Uterus (tissue), 4 donors: Measurements from ENCODE around the gene TUBB1. TPM values are rescaled to one million over a fixed set of nuclear protein-coding genes. Genes with fewer than 3 reads are reported as not detected.

Source experiments
- DNase-seq, 2 donors: peaks; one replicate each; pipeline ENCODE4 v3.0.0-alpha.2; 2019 to 2020
- H3K27ac ChIP-seq, 2 donors: fragments of 200-600 bp; sonication (generic); 1 replicate in 1 of 2; 2 replicates in 1 of 2; pipeline ENCODE4 v1.5.1; 2016 to 2018
- H3K27me3 ChIP-seq, 2 donors: fragments of 200-600 bp; sonication (generic); one replicate each; pipeline ENCODE4 v1.5.1; 2018 to 2019; ENCODE audit warnings: control low read depth in 1 of 2
- H3K36me3 ChIP-seq, 2 donors: fragments of 200-600 bp; sonication (generic); one replicate each; pipeline ENCODE4 v1.5.1; 2019; ENCODE audit warnings: control low read depth in 1 of 2
- H3K4me1 ChIP-seq, 2 donors: fragments of 200-600 bp; sonication (generic); one replicate each; pipeline ENCODE4 v1.5.1; 2018 to 2019; ENCODE audit warnings: control low read depth in 1 of 2
- H3K4me3 ChIP-seq, 2 donors: fragments of 200-600 bp; sonication (generic); 1 replicate in 1 of 2; 2 replicates in 1 of 2; pipeline ENCODE4 v1.5.1; 2018 to 2019; ENCODE audit warnings: mild to moderate bottlenecking in 1 of 2
- H3K9me3 ChIP-seq, 2 donors: fragments of 200-600 bp; sonication (generic); one replicate each; pipeline ENCODE4 v1.5.1; 2019; ENCODE audit warnings: control low read depth in 1 of 2
- CTCF ChIP-seq, 4 experiments: fragments of 200-600 bp in 2 of 4; fragments of 450-650 bp in 2 of 4; sonication (generic) in 2 of 4; IDR thresholded peaks; one replicate each; pipeline ENCODE4 v1.5.1; 2016 to 2019; ENCODE audit warnings: antibody characterized with exemption in 4 of 4, mild to moderate bottlenecking in 2 of 4, moderate library complexity in 1 of 4
- POLR2A ChIP-seq, 2 donors: fragments of 450-650 bp; IDR thresholded peaks; one replicate each; pipeline ENCODE4 v1.6.1; 2016; ENCODE audit warnings: antibody characterized with exemption in 2 of 2, mild to moderate bottlenecking in 1 of 2, moderate library complexity in 1 of 2
- intact Hi-C: fragments of 100-400 bp; cut with DNase I; formaldehyde crosslinking; loops from one replicate; pipeline ENCODE4 v1.15.1; 2023; ENCODE audit warnings: low total_unique reads
- total RNA-seq, 4 donors: library from RNA; depleted of rRNA in 3 of 4; stranded (reverse); fragments of >200 nt in 3 of 4; gene quantifications; one replicate each; pipeline versions ENCODE4 v1.1.0 to v1.2.4, GENCODE V29; 2014 to 2023
- donor health status: DM: yes; HTN: yes; CAD: no.

The TUBB1 gene
- total RNA-seq, 4 donors from 2014 or later = 0.26 to 0.48 TPM; not detected in 2

- no peak for DNase-seq
- intact Hi-C loops = no loop called here
These were observed 25.1 kb downstream of the TUBB1 start for GRCh38 chr20:59044295-59044694.

GRCh38 chr20:59044796-59045195 is 25.6 kb downstream of the TUBB1 start:
- no peaks in the 10 kb centered on the region for H3K9me3 ChIP-seq
- no peaks in the 10 kb centered on the region for H3K27me3 ChIP-seq
- no peaks in the 10 kb centered on the region for H3K36me3 ChIP-seq
- intact Hi-C loops = no loop called here
- H3K4me1 ChIP-seq = no peaks in the 10 kb centered on the region
- TF ChIP-seq POLR2A (IDR thresholded peaks at IDR 0.05) (no peak), CTCF (IDR thresholded peaks at IDR 0.05) (no peak)
- DNase-seq = no peak
- H3K27ac ChIP-seq = no peak overlapping the region
- H3K4me3 ChIP-seq = no peak overlapping the region

More at GRCh38 chr20:59044295-59044694, 25.1 kb downstream of the TUBB1 start:
- no peak overlapping the region for H3K27ac ChIP-seq
- TF ChIP-seq CTCF (IDR thresholded peaks at IDR 0.05) = no peak
- no peak for TF ChIP-seq POLR2A (IDR thresholded peaks at IDR 0.05)
- no peaks in the 10 kb centered on the region for H3K36me3 ChIP-seq
- no peaks in the 10 kb centered on the region for H3K9me3 ChIP-seq
- no peaks in the 10 kb centered on the region for H3K4me1 ChIP-seq
- H3K4me3 ChIP-seq = no peak overlapping the region
- no peaks in the 10 kb centered on the region for H3K27me3 ChIP-seq

GRCh38 chr20:59046862-59047261 is 27.6 kb downstream of the TUBB1 start:
- Histone ChIP-seq H3K9me3 (no peaks in the 10 kb centered on the region), H3K36me3 (no peaks in the 10 kb centered on the region), H3K27me3 (no peaks in the 10 kb centered on the region), H3K4me1 (no peaks in the 10 kb centered on the region), H3K4me3 (no peak overlapping the region), H3K27ac (no peak overlapping the region)
- intact Hi-C loops = no loop called here
- DNase-seq = no peak
- TF ChIP-seq POLR2A (IDR thresholded peaks at IDR 0.05) (no peak), CTCF (IDR thresholded peaks at IDR 0.05) (no peak)

GRCh38 chr20:59047938-59048680 is 28.9 kb downstream of the TUBB1 start:
- H3K4me3 ChIP-seq = no peak overlapping the region
- intact Hi-C loops = no loop called here
- TF ChIP-seq POLR2A (IDR thresholded peaks at IDR 0.05) (no peak), CTCF (IDR thresholded peaks at IDR 0.05) (no peak)

GRCh38 chr20:59048681-59049030 is 29.4 kb downstream of the TUBB1 start:
- no peak for TF ChIP-seq POLR2A (IDR thresholded peaks at IDR 0.05)
- no peak for TF ChIP-seq CTCF (IDR thresholded peaks at IDR 0.05)
- Histone ChIP-seq H3K27me3 (no peaks in the 10 kb centered on the region), H3K4me3 (no peak overlapping the region), H3K27ac (no peak overlapping the region), H3K36me3 (no peaks in the 10 kb centered on the region), H3K9me3 (no peaks in the 10 kb centered on the region), H3K4me1 (no peaks in the 10 kb centered on the region)
- DNase-seq = no peak
- intact Hi-C loops = no loop called here

More at GRCh38 chr20:59047938-59048680, 28.9 kb downstream of the TUBB1 start:
- Histone ChIP-seq H3K27ac (no peak overlapping the region), H3K36me3 (no peaks in the 10 kb centered on the region), H3K4me1 (no peaks in the 10 kb centered on the region), H3K9me3 (no peaks in the 10 kb centered on the region), H3K27me3 (no peaks in the 10 kb centered on the region)
- no peak for DNase-seq
